H9 (cell line): ENCODE data around the gene DNAJC5. TPM values are rescaled to one million over a fixed set of nuclear protein-coding genes. Genes with fewer than 3 reads are reported as not detected.

Source experiments
- DNase-seq: peaks from one replicate; pipeline ENCODE4 v3.0.0-alpha.2; 2017
- H2AFZ ChIP-seq: one replicate; pipeline ENCODE4 v1.6.1; 2013; ENCODE audit warnings: mild to moderate bottlenecking, low read length, control low read depth, moderate library complexity
- H2AK5ac ChIP-seq: 2 replicates; pipeline ENCODE4 v1.6.1; 2013; ENCODE audit warnings: low read length, control low read depth, mixed read lengths; ENCODE audit not compliant: insufficient read length
- H2BK120ac ChIP-seq: one replicate; pipeline ENCODE4 v1.6.1; 2013; ENCODE audit warnings: low read depth, mild to moderate bottlenecking, low read length, control low read depth, inconsistent platforms; ENCODE audit not compliant: poor library complexity, severe bottlenecking
- H2BK12ac ChIP-seq: 2 replicates; pipeline ENCODE4 v1.6.1; 2013; ENCODE audit warnings: low read length, control low read depth, mixed read lengths, low read depth; ENCODE audit not compliant: insufficient read length
- H2BK15ac ChIP-seq: 2 replicates; pipeline ENCODE4 v1.6.1; 2013; ENCODE audit warnings: low read depth, low read length, control low read depth
- H2BK20ac ChIP-seq: one replicate; pipeline ENCODE4 v1.6.1; 2013; ENCODE audit warnings: low read depth, mild to moderate bottlenecking, low read length, control low read depth, inconsistent platforms; ENCODE audit not compliant: poor library complexity, severe bottlenecking
- H2BK5ac ChIP-seq: 2 replicates; pipeline ENCODE4 v1.6.1; 2013; ENCODE audit warnings: low read length, control low read depth, mixed read lengths; ENCODE audit not compliant: insufficient read length
- H3K14ac ChIP-seq: 2 replicates; pipeline ENCODE4 v1.6.1; 2013; ENCODE audit warnings: low read length, control low read depth; ENCODE audit not compliant: insufficient read depth
- H3K18ac ChIP-seq: 2 replicates; pipeline ENCODE4 v1.6.1; 2013; ENCODE audit warnings: low read depth, mild to moderate bottlenecking, mixed read lengths, low read length, control low read depth; ENCODE audit not compliant: insufficient read length
- H3K23ac ChIP-seq: 2 replicates; pipeline ENCODE4 v1.6.1; 2013; ENCODE audit warnings: low read length, control low read depth, mixed read lengths, low read depth; ENCODE audit not compliant: insufficient read length
- H3K23me2 ChIP-seq: 2 replicates; pipeline ENCODE4 v1.6.1; 2013; ENCODE audit warnings: low read depth, mild to moderate bottlenecking, mixed read lengths, low read length, control low read depth; ENCODE audit not compliant: insufficient read length, poor library complexity, severe bottlenecking
- H3K27ac ChIP-seq: 2 replicates; pipeline ENCODE4 v1.5.1; 2013; ENCODE audit warnings: low read length, control low read depth, mixed read lengths, low read depth; ENCODE audit not compliant: insufficient read length
- H3K27me3 ChIP-seq: 2 replicates; pipeline ENCODE4 v1.6.1; 2013; ENCODE audit warnings: low read length, control low read depth, inconsistent platforms; ENCODE audit not compliant: insufficient read depth
- H3K4ac ChIP-seq: 2 replicates; pipeline ENCODE4 v1.6.1; 2013; ENCODE audit warnings: low read depth, mild to moderate bottlenecking, control low read depth, inconsistent platforms, low read length, moderate library complexity
- H3K4me1 ChIP-seq: 2 replicates; pipeline ENCODE4 v1.6.1; 2013; ENCODE audit warnings: low read length, control low read depth, inconsistent platforms; ENCODE audit not compliant: insufficient read depth
- H3K4me2 ChIP-seq: 2 replicates; pipeline ENCODE4 v1.6.1; 2013; ENCODE audit warnings: low read length, control low read depth, mixed read lengths; ENCODE audit not compliant: insufficient read length, insufficient read depth
- H3K56ac ChIP-seq: 2 replicates; pipeline ENCODE4 v1.6.1; 2013; ENCODE audit warnings: low read depth, mild to moderate bottlenecking, mixed read lengths, low read length, control low read depth; ENCODE audit not compliant: insufficient read length
- H3K79me1 ChIP-seq: 2 replicates; pipeline ENCODE4 v1.6.1; 2013; ENCODE audit warnings: low read depth, mild to moderate bottlenecking, moderate library complexity, low read length, control low read depth, inconsistent platforms; ENCODE audit not compliant: insufficient read depth, poor library complexity, severe bottlenecking
- H3K79me2 ChIP-seq: 2 replicates; pipeline ENCODE4 v1.6.1; 2013; ENCODE audit warnings: low read length, control low read depth, inconsistent platforms; ENCODE audit not compliant: insufficient read depth
- H3K9ac ChIP-seq: 2 replicates; pipeline ENCODE4 v1.6.1; 2013; ENCODE audit warnings: low read length, control low read depth, mixed read lengths; ENCODE audit not compliant: insufficient read length; ENCODE audit errors: extremely low read depth
- H3K9me3 ChIP-seq: one replicate; pipeline ENCODE4 v1.6.1; 2013; ENCODE audit warnings: low read depth, low read length, inconsistent platforms; ENCODE audit not compliant: control insufficient read depth
- H3T11ph ChIP-seq: one replicate; pipeline ENCODE4 v1.6.1; 2013; ENCODE audit warnings: mild to moderate bottlenecking, low read length, control low read depth, inconsistent platforms
- H4K20me1 ChIP-seq: one replicate; pipeline ENCODE4 v1.6.1; 2013; ENCODE audit not compliant: control insufficient read depth, insufficient read length, insufficient read depth
- H4K5ac ChIP-seq: 2 replicates; pipeline ENCODE4 v1.6.1; 2013; ENCODE audit warnings: low read depth, mild to moderate bottlenecking, mixed read lengths, low read length, control low read depth; ENCODE audit not compliant: insufficient read length
- H4K8ac ChIP-seq: replicated peaks from 2 replicates; pipeline ENCODE4 v1.6.1; 2013; ENCODE audit warnings: low read length, control low read depth, mixed read lengths, low read depth; ENCODE audit not compliant: insufficient read length
- H4K91ac ChIP-seq: 2 replicates; pipeline ENCODE4 v1.6.1; 2013; ENCODE audit warnings: low read depth, mild to moderate bottlenecking, moderate library complexity, mixed read lengths, low read length, control low read depth; ENCODE audit not compliant: insufficient read length
- H3K27ac Mint-ChIP-seq, 3 experiments: 2 replicates in 2 of 3; 3 replicates in 1 of 3; pipeline ENCODE4 v1.8.0; 2020 to 2021; ENCODE audit warnings: mixed read lengths in 3 of 3, mild to moderate bottlenecking in 1 of 3, moderate library complexity in 1 of 3
- H3K27me3 Mint-ChIP-seq: 2 replicates; pipeline ENCODE4 v1.8.0; 2021; ENCODE audit warnings: low read depth, mild to moderate bottlenecking, moderate library complexity, mixed read lengths
- H3K36me3 Mint-ChIP-seq, 3 experiments: 2 replicates in 2 of 3; 3 replicates in 1 of 3; pipeline ENCODE4 v1.8.0; 2020 to 2021; ENCODE audit warnings: low read depth in 3 of 3, mixed read lengths in 3 of 3; ENCODE audit not compliant: insufficient read depth in 1 of 3
- H3K4me1 Mint-ChIP-seq, 2 experiments: 2 replicates each; pipeline ENCODE4 v1.8.0; 2020; ENCODE audit warnings: mixed read lengths in 2 of 2
- H3K4me3 Mint-ChIP-seq, 2 experiments: 2 replicates in 1 of 2; 3 replicates in 1 of 2; pipeline ENCODE4 v1.8.0; 2020 to 2021; ENCODE audit warnings: mild to moderate bottlenecking in 2 of 2, mixed read lengths in 2 of 2, moderate library complexity in 1 of 2
- H3K9me3 Mint-ChIP-seq, 2 experiments: 2 replicates in 1 of 2; 3 replicates in 1 of 2; pipeline ENCODE4 v1.8.0; 2020; ENCODE audit warnings: mild to moderate bottlenecking in 2 of 2, mixed read lengths in 2 of 2, moderate library complexity in 1 of 2
- CTCF ChIP-seq: fragments of 200-600 bp; sonication (generic); conservative IDR thresholded peaks from 3 replicates; pipeline ENCODE4 v1.8.0; 2021; ENCODE audit warnings: antibody characterized with exemption, mild to moderate bottlenecking
- WGBS: extraction: QIAGEN DNeasy Blood & Tissue Kit; methylation state at CpG from one replicate; pipeline ENCODE4 v1.1.7; 2013; ENCODE audit warnings: missing lambda C conversion rate, low lambda C conversion rate, mixed read lengths; ENCODE audit not compliant: insufficient read length; ENCODE audit errors: extremely low coverage; 5-methylcytosine and 5-hydroxymethylcytosine counted together
- total RNA-seq: library from RNA; stranded (reverse); gene quantifications from 2 replicates; pipeline ENCODE4 v1.2.1, GENCODE V29; 2021

Gene DNAJC5
- total RNA-seq, 1 experiment from 2014 or later = 43.0 TPM

GRCh38 chr20:63923651-63924050 is 28.7 kb downstream of the DNAJC5 start:
- Histone ChIP-seq H2BK5ac (no peak overlapping the region), H3K79me2 (no peaks in the 10 kb centered on the region), H4K20me1 (no peaks in the 10 kb centered on the region), H3K23me2 (no peaks in the 10 kb centered on the region), H3K9ac (no peak overlapping the region), H2AFZ (no peak overlapping the region), H3K18ac (no peak overlapping the region), H2AK5ac (no peak overlapping the region), H3K23ac (no peak overlapping the region), H3K27ac (no peak overlapping the region), H3K9me3 (no peaks in the 10 kb centered on the region), H2BK15ac (no peak overlapping the region), H4K8ac (no peak overlapping the region), H3K56ac (no peak overlapping the region), H3T11ph (no peak overlapping the region), H3K27me3 (no peaks in the 10 kb centered on the region), H3K4me2 (no peak overlapping the region), H3K4me1 (no peaks in the 10 kb centered on the region), H2BK20ac (no peak overlapping the region), H4K91ac (no peak overlapping the region), H3K79me1 (no peaks in the 10 kb centered on the region), H2BK12ac (no peak overlapping the region), H3K4ac (no peak overlapping the region), H4K5ac (no peak overlapping the region), H2BK120ac (no peak overlapping the region), H3K14ac (no peak overlapping the region)
- WGBS = no CpG with 5 or more reads among the region's 8 CpGs
- TF ChIP-seq CTCF = no peak
- H3K9me3 Mint-ChIP-seq = no peaks in the 10 kb centered on the region
- H3K4me3 Mint-ChIP-seq = no peak overlapping the region
- peaks cover 7 to 32% (median 12%) of the 10 kb centered on the region in 3 experiments; a peak in 6 of 7 replicates for H3K36me3 Mint-ChIP-seq
- DNase-seq = no peak
- H3K27me3 Mint-ChIP-seq = no peaks in the 10 kb centered on the region
- H3K27ac Mint-ChIP-seq = no peak overlapping the region
- H3K4me1 Mint-ChIP-seq = no peaks in the 10 kb centered on the region
